H1 (cell line): ENCODE results near the gene RGP1. TPM values are rescaled to one million over a fixed set of nuclear protein-coding genes. Genes with fewer than 3 reads are reported as not detected.
A peak's percentile ranks its signal among the peaks of the same experiment; 100 is the strongest.

Experiments used
- CTCF ChIA-PET: fragments of 300-600 bp; sonication (Branson Sonifier 250); formaldehyde crosslinking; loops from one replicate; lab custom pipeline; 2021; ENCODE audit not compliant: partially characterized antibody; lab: Charles Lee
- POLR2A ChIA-PET: fragments of 300-600 bp; sonication (Branson Sonifier 250); formaldehyde crosslinking; loops from one replicate; lab custom pipeline; 2021; ENCODE audit warnings: inconsistent platforms; ENCODE audit not compliant: partially characterized antibody; lab: Charles Lee
- DNase-seq, 2 experiments: peaks; one replicate each; pipeline versions ENCODE4 v3.0.0 to v3.0.0-alpha.2; 2010 to 2022; ENCODE audit warnings: low spot score in 2 of 2, low read depth in 1 of 2, mixed read lengths in 1 of 2
- FAIRE-seq: peaks from 2 replicates; lab custom pipeline; 2011; peaks lifted over from hg19 to GRCh38; lab: Jason Lieb, UNC
- H2AFZ ChIP-seq: 2 replicates; pipeline ENCODE4 v1.8.1; 2012; ENCODE audit warnings: low read length, inconsistent platforms
- H2AK5ac ChIP-seq: 2 replicates; pipeline ENCODE4 v1.6.1; 2013; ENCODE audit warnings: low read depth, low read length
- H2BK120ac ChIP-seq: replicated peaks from 2 replicates; pipeline ENCODE3; 2013; ENCODE audit warnings: low read depth, low read length, inconsistent platforms
- H2BK12ac ChIP-seq: 2 replicates; pipeline ENCODE4 v1.6.1; 2013; ENCODE audit warnings: low read depth, low read length
- H2BK15ac ChIP-seq: 2 replicates; pipeline ENCODE4 v1.6.1; 2013; ENCODE audit warnings: low read length
- H2BK20ac ChIP-seq: 2 replicates; pipeline ENCODE4 v1.6.1; 2013; ENCODE audit warnings: low read length
- H2BK5ac ChIP-seq: 2 replicates; pipeline ENCODE4 v1.6.1; 2013; ENCODE audit warnings: low read depth, low read length
- H3K14ac ChIP-seq: 2 replicates; pipeline ENCODE4 v1.6.1; 2013; ENCODE audit warnings: inconsistent platforms; ENCODE audit not compliant: insufficient read length
- H3K18ac ChIP-seq: 2 replicates; pipeline ENCODE4 v1.6.1; 2013; ENCODE audit warnings: low read length; ENCODE audit errors: extremely low read depth
- H3K23ac ChIP-seq: 2 replicates; pipeline ENCODE4 v1.6.1; 2013; ENCODE audit warnings: inconsistent platforms; ENCODE audit not compliant: insufficient read length
- H3K23me2 ChIP-seq: 2 replicates; pipeline ENCODE4 v1.6.1; 2013; ENCODE audit warnings: low read depth, low read length
- H3K27ac ChIP-seq: 2 replicates; pipeline ENCODE4 v1.6.1; 2011; ENCODE audit warnings: low read depth, low read length, inconsistent platforms
- H3K27me3 ChIP-seq, 4 experiments: replicated peaks in 1 of 4; 1 replicate in 1 of 4; 2 replicates in 3 of 4; pipeline versions ENCODE4 v1.6.1 to v1.8.1; 2011 to 2013; ENCODE audit warnings: low read length in 3 of 4, mild to moderate bottlenecking in 3 of 4, inconsistent platforms in 2 of 4, mixed read lengths in 2 of 4, moderate library complexity in 1 of 4; ENCODE audit not compliant: control insufficient read depth in 3 of 4, insufficient read depth in 3 of 4; ENCODE audit errors: extremely low read depth in 1 of 4
- H3K36me3 ChIP-seq, 4 experiments: 2 replicates each; pipeline versions ENCODE4 v1.6.1 to v1.8.1; 2011 to 2013; ENCODE audit warnings: mild to moderate bottlenecking in 4 of 4, low read length in 3 of 4, moderate library complexity in 2 of 4, control low read depth in 1 of 4, inconsistent platforms in 1 of 4; ENCODE audit not compliant: insufficient read depth in 4 of 4, control insufficient read depth in 2 of 4
- H3K4ac ChIP-seq: replicated peaks from 2 replicates; pipeline ENCODE3; 2013; ENCODE audit warnings: low read length, low read depth, mixed read lengths, inconsistent platforms; ENCODE audit not compliant: insufficient read length
- H3K4me1 ChIP-seq, 4 experiments: replicated peaks in 1 of 4; 1 replicate in 1 of 4; 2 replicates in 3 of 4; pipeline versions ENCODE4 v1.6.1 to v1.8.1; 2011 to 2013; ENCODE audit warnings: low read length in 3 of 4, inconsistent platforms in 2 of 4, mixed read lengths in 1 of 4; ENCODE audit not compliant: insufficient read depth in 4 of 4, control insufficient read depth in 3 of 4
- H3K4me2 ChIP-seq, 2 experiments: 2 replicates each; pipeline versions ENCODE4 v1.6.1 to v1.8.1; 2011 to 2013; ENCODE audit warnings: low read depth in 2 of 2, low read length in 2 of 2, control low read depth in 1 of 2, inconsistent platforms in 1 of 2, mild to moderate bottlenecking in 1 of 2; ENCODE audit not compliant: insufficient read depth in 1 of 2
- H3K4me3 ChIP-seq, 4 experiments: fragments of 200-600, 300-600 bp in 1 of 4; sonication (generic), shearing (Covaris generic), sonication (Bioruptor Twin) in 1 of 4; 2 replicates each; pipeline versions ENCODE4 v1.5.1 to v1.8.1; 2011 to 2016; ENCODE audit warnings: low read length in 4 of 4, low read depth in 3 of 4, control low read depth in 2 of 4, inconsistent platforms in 2 of 4, mild to moderate bottlenecking in 2 of 4, mixed read lengths in 1 of 4, moderate library complexity in 1 of 4; ENCODE audit not compliant: insufficient read depth in 2 of 4; ENCODE audit errors: extremely low read depth in 1 of 4
- H3K56ac ChIP-seq: replicated peaks from 2 replicates; pipeline ENCODE3; 2013; ENCODE audit warnings: low read depth, mild to moderate bottlenecking, mixed read lengths, low read length, inconsistent platforms; ENCODE audit not compliant: insufficient read length
- H3K79me1 ChIP-seq: 2 replicates; pipeline ENCODE4 v1.6.1; 2013; ENCODE audit warnings: low read depth, low read length, control low read depth
- H3K79me2 ChIP-seq, 2 experiments: 2 replicates each; pipeline versions ENCODE4 v1.6.1 to v1.8.1; 2012 to 2013; ENCODE audit warnings: low read length in 2 of 2, mild to moderate bottlenecking in 2 of 2, inconsistent platforms in 1 of 2; ENCODE audit not compliant: insufficient read depth in 2 of 2, control insufficient read depth in 1 of 2
- H3K9ac ChIP-seq, 4 experiments: replicated peaks in 1 of 4; 1 replicate in 1 of 4; 2 replicates in 3 of 4; pipeline versions ENCODE4 v1.6.1 to v1.8.1; 2011 to 2013; ENCODE audit warnings: low read depth in 3 of 4, low read length in 3 of 4, control low read depth in 2 of 4, mild to moderate bottlenecking in 2 of 4, moderate library complexity in 2 of 4, inconsistent platforms in 1 of 4; ENCODE audit errors: extremely low read depth in 1 of 4
- H3K9me3 ChIP-seq, 2 experiments: 2 replicates each; pipeline versions ENCODE4 v1.6.1 to v1.8.1; 2012 to 2013; ENCODE audit warnings: mild to moderate bottlenecking in 2 of 2, moderate library complexity in 2 of 2, control low read depth in 1 of 2, inconsistent platforms in 1 of 2, low read depth in 1 of 2, low read length in 1 of 2, mixed read lengths in 1 of 2; ENCODE audit not compliant: insufficient read depth in 2 of 2
- H4K20me1 ChIP-seq, 2 experiments: replicated peaks in 1 of 2; 2 replicates each; pipeline versions ENCODE3 to v1.8.1; 2011 to 2013; ENCODE audit warnings: inconsistent platforms in 2 of 2, low read length in 2 of 2, mild to moderate bottlenecking in 1 of 2; ENCODE audit not compliant: insufficient read depth in 2 of 2, control insufficient read depth in 1 of 2
- H4K5ac ChIP-seq: 2 replicates; pipeline ENCODE4 v1.6.1; 2013; ENCODE audit warnings: low read length, low read depth, mixed read lengths, inconsistent platforms; ENCODE audit not compliant: insufficient read length
- H4K8ac ChIP-seq: 2 replicates; pipeline ENCODE4 v1.8.0; 2013; ENCODE audit warnings: mild to moderate bottlenecking, moderate library complexity, low read length, inconsistent platforms; ENCODE audit not compliant: insufficient read depth; ENCODE audit errors: extremely low read depth
- H4K91ac ChIP-seq: replicated peaks from 2 replicates; pipeline ENCODE3; 2013; ENCODE audit warnings: low read length, mixed read lengths, inconsistent platforms; ENCODE audit not compliant: insufficient read length
- BACH1 ChIP-seq: IDR thresholded peaks from 2 replicates; pipeline ENCODE4 v1.6.1; 2012; ENCODE audit warnings: low read length, improper control_type of control experiment
- CTBP2 ChIP-seq: IDR thresholded peaks from 2 replicates; pipeline ENCODE4 v1.7.0; 2011; ENCODE audit warnings: borderline replicate concordance, mild to moderate bottlenecking, moderate library complexity, mixed read lengths, low read length; ENCODE audit not compliant: insufficient read depth, insufficient read length
- GABPA ChIP-seq: IDR thresholded peaks from 2 replicates; pipeline ENCODE4 v1.6.1; 2011; ENCODE audit warnings: mild to moderate bottlenecking, low read length, moderate library complexity, borderline replicate concordance; ENCODE audit not compliant: insufficient read depth
- GTF2F1 ChIP-seq: IDR thresholded peaks from 2 replicates; pipeline ENCODE4 v1.6.1; 2012; ENCODE audit warnings: low read depth, low read length, improper control_type of control experiment, borderline replicate concordance
- KDM1A ChIP-seq: fragments of 200-600, 300-600 bp; sonication (generic); IDR thresholded peaks from 2 replicates; pipeline ENCODE4 v1.7.1; 2016; ENCODE audit warnings: mild to moderate bottlenecking, low read length, borderline replicate concordance
- KDM5A ChIP-seq: fragments of 200-600 bp; IDR thresholded peaks from 2 replicates; pipeline ENCODE4 v1.7.1; 2012; ENCODE audit warnings: mild to moderate bottlenecking, low read length, inconsistent platforms, mixed read lengths
- PHF8 ChIP-seq: fragments of 200-600 bp; sonication (generic); conservative IDR thresholded peaks from 2 replicates; pipeline ENCODE4 v1.7.1; 2012; ENCODE audit warnings: low read depth, mild to moderate bottlenecking, inconsistent platforms, low read length, moderate library complexity
- POLR2A ChIP-seq, 2 experiments: IDR thresholded peaks; 1 replicate in 1 of 2; 2 replicates in 1 of 2; pipeline ENCODE4 v1.6.1; 2011; ENCODE audit warnings: low read depth in 2 of 2, low read length in 2 of 2, mild to moderate bottlenecking in 2 of 2; ENCODE audit errors: control extremely low read depth in 1 of 2
- SAP30 ChIP-seq: fragments of 300-600 bp; sonication (generic); IDR thresholded peaks from 2 replicates; pipeline ENCODE4 v1.7.1; 2012; ENCODE audit warnings: low read length, moderate library complexity, mild to moderate bottlenecking, inconsistent platforms; ENCODE audit not compliant: insufficient read depth, insufficient replicate concordance
- TAF7 ChIP-seq: optimal IDR thresholded peaks from 2 replicates; pipeline ENCODE3; 2011; ENCODE audit warnings: low read depth, mild to moderate bottlenecking, inconsistent platforms, low read length, moderate library complexity, borderline replicate concordance
- WGBS, 2 experiments: shearing (Covaris generic) in 1 of 2; methylation state at CpG; one replicate each; pipeline versions ENCODE4 v1.1.6 to v1.1.7; 2013 to 2015; ENCODE audit warnings: low lambda C conversion rate in 2 of 2, mixed read lengths in 2 of 2, inconsistent platforms in 1 of 2, low coverage in 1 of 2, missing lambda C conversion rate in 1 of 2; ENCODE audit not compliant: insufficient replicate concordance in 2 of 2, insufficient coverage in 1 of 2, insufficient read length in 1 of 2; ENCODE audit errors: extremely low coverage in 1 of 2, missing lambda C conversion rate in 1 of 2; 5-methylcytosine and 5-hydroxymethylcytosine counted together
- polyA plus RNA-seq, 7 experiments: library from polyadenylated mRNA; depleted of rRNA in 3 of 7; stranded (reverse) in 5 of 7; unstranded in 2 of 7; fragments of >200 nt in 5 of 7; fragments of 200-250 nt in 2 of 7; gene quantifications; 1 replicate in 5 of 7; 2 replicates in 1 of 7; 4 replicates in 1 of 7; pipeline versions ENCODE4 v1.2.1 to v1.2.3, GENCODE V29; 2011 to 2013; ENCODE audit warnings: missing spikeins in 2 of 7, mixed read lengths in 2 of 7
- total RNA-seq: library from RNA; stranded (reverse); fragmentation: NEBNext Ultra II Directional; extraction: Animal tissue kit (Norgen Biotek cat#: 25700); gene quantifications from 2 replicates; pipeline ENCODE4 v1.2.1, GENCODE V29; 2021
- TF ChIP-seq, protein P1 (sequence below): IDR thresholded peaks from 2 replicates; pipeline ENCODE4 v1.6.1; 2012; ENCODE audit warnings: inconsistent platforms

RGP1 gene
- total and polyA plus RNA-seq, 2 of the 8 experiments (the other 6 are each of a cell fraction or from before 2014, with no cell fraction given): 11.8 to 22.7 TPM

- Histone ChIP-seq H4K8ac (no peak overlapping the region), H3K9ac (no peak overlapping the region; a peak in 1 of 7 replicates), H2AFZ (no peak overlapping the region), H2BK120ac (no peak overlapping the region), H2BK5ac (no peak overlapping the region), H2BK12ac (no peak overlapping the region), H3K18ac (no peak overlapping the region), H3K14ac (no peak overlapping the region), H3K27ac (no peak overlapping the region), H2BK15ac (no peak overlapping the region), H3K23me2 (peaks cover 11% of the 10 kb centered on the region), H2BK20ac (no peak overlapping the region), H4K91ac (no peak overlapping the region), H2AK5ac (no peak overlapping the region), H3K4me2 (peak overlapping the region; percentile 98 to 99), H3K9me3 (no peaks in the 10 kb centered on the region), H3K36me3 (peaks cover 9 to 38% (median 28%) of the 10 kb centered on the region in 4 experiments; a peak in 7 of 8 replicates), H3K4me3 (peak overlapping the region; percentile 88 to 98 (median 94); a peak in 5 of 8 replicates), H3K27me3 (no peaks in the 10 kb centered on the region), H4K5ac (no peak overlapping the region), H3K79me1 (peaks cover 13% of the 10 kb centered on the region; the same call in 1 of the 2 replicates), H4K20me1 (peaks cover 14 to 29% of the 10 kb centered on the region in 2 experiments), H3K4ac (no peak overlapping the region), H3K56ac (no peak overlapping the region), H3K23ac (no peak overlapping the region), H3K79me2 (peaks cover 21 to 41% of the 10 kb centered on the region in 2 experiments), H3K4me1 (peaks cover 0 to 19% (median 5%) of the 10 kb centered on the region in 4 experiments; a peak in 5 of 7 replicates)
- DNase-seq: no peak
- no peak for FAIRE-seq
- ChIA-PET POLR2A (interaction anchor here (0.8 to 7.0 kb wide), 7 partner anchors 7 to 42 kb away, joined by 3 to 59 read pairs (median 5); partner anchors contain the start of genes CREB3 and TLN1), CTCF (interaction anchor here (1.1 to 7.2 kb wide), 5 partner anchors 11 to 100 kb away, joined by 4 to 87 read pairs (median 6); partner anchors contain the start of genes CREB3 and TLN1)
- WGBS, 2 experiments: 81% methylated on average over 3 of the region's 3 CpGs; no CpG with 5 or more reads in 1 of the 2 experiments
- TF ChIP-seq GABPA: no peak
- no peak for TF ChIP-seq KDM1A
- no peak for TF ChIP-seq SAP30
- TF ChIP-seq, protein P1, sequence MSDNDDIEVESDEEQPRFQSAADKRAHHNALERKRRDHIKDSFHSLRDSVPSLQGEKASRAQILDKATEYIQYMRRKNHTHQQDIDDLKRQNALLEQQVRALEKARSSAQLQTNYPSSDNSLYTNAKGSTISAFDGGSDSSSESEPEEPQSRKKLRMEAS: no peak
- no peak for TF ChIP-seq PHF8
- TF ChIP-seq GTF2F1: no peak
- no peak for TF ChIP-seq CTBP2
- no peak for TF ChIP-seq BACH1
- TF ChIP-seq TAF7: no peak
- no peak for TF ChIP-seq KDM5A
- no peak for TF ChIP-seq POLR2A (IDR thresholded peaks at IDR 0.05; ENCODE audit: control extremely low read depth in 1 of 2, low read depth in 2 of 2, low read length in 2 of 2)
Measured at GRCh38 chr9:35746583-35746982, 2.5 kb upstream of the RGP1 start.
